Measurements from ENCODE around the gene LRRC1. TPM values are rescaled to one million over a fixed set of nuclear protein-coding genes. Genes with fewer than 3 reads are reported as not detected.

The LRRC1 gene
- total and polyA plus RNA-seq, 4 donors = 0.36 to 6.4 (median 0.94) TPM

DNA sequence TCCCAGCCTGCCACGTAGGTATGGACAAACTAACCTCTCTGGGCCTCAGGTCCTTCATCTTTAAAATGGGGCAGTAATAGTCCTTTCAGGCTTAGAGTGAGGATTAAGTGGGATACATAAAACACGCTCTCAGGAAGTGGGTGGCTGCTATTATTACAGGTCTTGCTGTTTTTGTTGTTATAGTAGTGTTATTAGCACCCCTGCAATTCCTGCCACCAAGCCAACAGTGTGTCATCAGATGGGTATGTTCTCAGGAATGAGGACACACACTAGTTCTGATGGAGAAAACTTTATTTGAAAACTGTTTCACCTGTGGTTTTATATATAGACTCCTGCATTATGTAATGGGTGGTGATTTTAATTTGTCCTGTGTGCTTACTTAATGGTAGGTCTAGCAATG is 131.7 kb downstream of the LRRC1 start:
- WGBS = 94% methylated on average over 2 of the region's 2 CpGs
- TF ChIP-seq HNF4G (IDR thresholded peaks at IDR 0.05) = no peak
- TF ChIP-seq YY1 (IDR thresholded peaks at IDR 0.05) = no peak
- no peak for TF ChIP-seq FOXA2 (IDR thresholded peaks at IDR 0.05)
- no peak for TF ChIP-seq EGR1 (IDR thresholded peaks at IDR 0.05; ENCODE audit: low read depth in 2 of 2)
- TF ChIP-seq, protein P1, sequence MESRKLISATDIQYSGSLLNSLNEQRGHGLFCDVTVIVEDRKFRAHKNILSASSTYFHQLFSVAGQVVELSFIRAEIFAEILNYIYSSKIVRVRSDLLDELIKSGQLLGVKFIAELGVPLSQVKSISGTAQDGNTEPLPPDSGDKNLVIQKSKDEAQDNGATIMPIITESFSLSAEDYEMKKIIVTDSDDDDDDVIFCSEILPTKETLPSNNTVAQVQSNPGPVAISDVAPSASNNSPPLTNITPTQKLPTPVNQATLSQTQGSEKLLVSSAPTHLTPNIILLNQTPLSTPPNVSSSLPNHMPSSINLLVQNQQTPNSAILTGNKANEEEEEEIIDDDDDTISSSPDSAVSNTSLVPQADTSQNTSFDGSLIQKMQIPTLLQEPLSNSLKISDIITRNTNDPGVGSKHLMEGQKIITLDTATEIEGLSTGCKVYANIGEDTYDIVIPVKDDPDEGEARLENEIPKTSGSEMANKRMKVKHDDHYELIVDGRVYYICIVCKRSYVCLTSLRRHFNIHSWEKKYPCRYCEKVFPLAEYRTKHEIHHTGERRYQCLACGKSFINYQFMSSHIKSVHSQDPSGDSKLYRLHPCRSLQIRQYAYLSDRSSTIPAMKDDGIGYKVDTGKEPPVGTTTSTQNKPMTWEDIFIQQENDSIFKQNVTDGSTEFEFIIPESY (IDR thresholded peaks at IDR 0.05) = no peak
- TF ChIP-seq ATF3 (IDR thresholded peaks at IDR 0.05) = no peak
- TF ChIP-seq JUND (IDR thresholded peaks at IDR 0.05) = no peak
- no peak for TF ChIP-seq RAD21 (IDR thresholded peaks at IDR 0.05)
- TF ChIP-seq RXRA (IDR thresholded peaks at IDR 0.05) = no peak
- TF ChIP-seq SP1 (IDR thresholded peaks at IDR 0.05) = no peak
- TF ChIP-seq NR2F2 (IDR thresholded peaks at IDR 0.05) = no peak
- TF ChIP-seq, protein P2, sequence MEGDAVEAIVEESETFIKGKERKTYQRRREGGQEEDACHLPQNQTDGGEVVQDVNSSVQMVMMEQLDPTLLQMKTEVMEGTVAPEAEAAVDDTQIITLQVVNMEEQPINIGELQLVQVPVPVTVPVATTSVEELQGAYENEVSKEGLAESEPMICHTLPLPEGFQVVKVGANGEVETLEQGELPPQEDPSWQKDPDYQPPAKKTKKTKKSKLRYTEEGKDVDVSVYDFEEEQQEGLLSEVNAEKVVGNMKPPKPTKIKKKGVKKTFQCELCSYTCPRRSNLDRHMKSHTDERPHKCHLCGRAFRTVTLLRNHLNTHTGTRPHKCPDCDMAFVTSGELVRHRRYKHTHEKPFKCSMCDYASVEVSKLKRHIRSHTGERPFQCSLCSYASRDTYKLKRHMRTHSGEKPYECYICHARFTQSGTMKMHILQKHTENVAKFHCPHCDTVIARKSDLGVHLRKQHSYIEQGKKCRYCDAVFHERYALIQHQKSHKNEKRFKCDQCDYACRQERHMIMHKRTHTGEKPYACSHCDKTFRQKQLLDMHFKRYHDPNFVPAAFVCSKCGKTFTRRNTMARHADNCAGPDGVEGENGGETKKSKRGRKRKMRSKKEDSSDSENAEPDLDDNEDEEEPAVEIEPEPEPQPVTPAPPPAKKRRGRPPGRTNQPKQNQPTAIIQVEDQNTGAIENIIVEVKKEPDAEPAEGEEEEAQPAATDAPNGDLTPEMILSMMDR (IDR thresholded peaks at IDR 0.05; ENCODE audit: low read depth, low read length, missing input control) = no peak
- TF ChIP-seq GABPA (IDR thresholded peaks at IDR 0.05 in 1 of 2, conservative IDR thresholded peaks at IDR 0.05 in 1 of 2) = no peak
- H3K9ac ChIP-seq (ENCODE audit: low read depth in 1 of 2, low read length in 2 of 2) = no peak overlapping the region

GRCh38 chr6:53928641-53929040 is 133.8 kb downstream of the LRRC1 start:
- DNase-seq (ENCODE audit: low spot score) = no peak
- Histone ChIP-seq H3K4me1 (ENCODE audit: control insufficient read depth in 4 of 4, insufficient read depth in 4 of 4, low read length in 3 of 4) (no peaks in the 10 kb centered on the region), H3K9ac (ENCODE audit: low read depth in 1 of 2, low read length in 2 of 2) (no peak overlapping the region), H3K27ac (ENCODE audit: low read depth in 1 of 2, low read length in 2 of 2) (no peak overlapping the region), H3K4me3 (ENCODE audit: low read depth in 1 of 3, low read length in 3 of 3) (no peak overlapping the region), H3K36me3 (ENCODE audit: control insufficient read depth in 4 of 4, insufficient read depth in 3 of 4, low read depth in 1 of 4, low read length in 3 of 4) (no peaks in the 10 kb centered on the region), H3K9me3 (ENCODE audit: control insufficient read depth in 4 of 4, low read length in 3 of 4) (no peaks in the 10 kb centered on the region), H3K27me3 (ENCODE audit: control insufficient read depth in 4 of 4, insufficient read depth in 4 of 4, low read length in 3 of 4) (no peaks in the 10 kb centered on the region)
- WGBS = 52% methylated on average over 1 of the region's 1 CpG
- TF ChIP-seq RXRA (IDR thresholded peaks at IDR 0.05) = no peak
- no peak for TF ChIP-seq REST (IDR thresholded peaks at IDR 0.05)
- no peak for TF ChIP-seq SP1 (IDR thresholded peaks at IDR 0.05)
- TF ChIP-seq RAD21 (IDR thresholded peaks at IDR 0.05) = no peak
- TF ChIP-seq JUND (IDR thresholded peaks at IDR 0.05) = no peak
- TF ChIP-seq HNF4G (IDR thresholded peaks at IDR 0.05) = no peak
- no peak for TF ChIP-seq YY1 (IDR thresholded peaks at IDR 0.05)
- no peak for TF ChIP-seq ATF3 (IDR thresholded peaks at IDR 0.05)
- no peak for TF ChIP-seq EGR1 (IDR thresholded peaks at IDR 0.05; ENCODE audit: low read depth in 2 of 2)
- no peak for TF ChIP-seq TAF1 (conservative IDR thresholded peaks at IDR 0.05)
- TF ChIP-seq FOXA2 (IDR thresholded peaks at IDR 0.05) = no peak
- TF ChIP-seq NR2F2 (IDR thresholded peaks at IDR 0.05) = no peak
- TF ChIP-seq HNF4A (conservative IDR thresholded peaks at IDR 0.05) = no peak
- no peak for TF ChIP-seq MAX (IDR thresholded peaks at IDR 0.05)
- no peak for TF ChIP-seq FOXA1 (IDR thresholded peaks at IDR 0.05)
- TF ChIP-seq, protein P1 (IDR thresholded peaks at IDR 0.05) = no peak
- TF ChIP-seq GABPA (IDR thresholded peaks at IDR 0.05 in 1 of 2, conservative IDR thresholded peaks at IDR 0.05 in 1 of 2) = no peak

More for the DNA sequence above, 131.7 kb downstream of the LRRC1 start:
- Histone ChIP-seq H3K27me3 (ENCODE audit: control insufficient read depth in 4 of 4, insufficient read depth in 4 of 4, low read length in 3 of 4) (no peaks in the 10 kb centered on the region), H3K4me3 (ENCODE audit: low read depth in 1 of 3, low read length in 3 of 3) (no peak overlapping the region), H3K4me1 (ENCODE audit: control insufficient read depth in 4 of 4, insufficient read depth in 4 of 4, low read length in 3 of 4) (no peaks in the 10 kb centered on the region), H3K27ac (ENCODE audit: low read depth in 1 of 2, low read length in 2 of 2) (no peak overlapping the region), H3K9me3 (ENCODE audit: control insufficient read depth in 4 of 4, low read length in 3 of 4) (no peaks in the 10 kb centered on the region), H3K36me3 (ENCODE audit: control insufficient read depth in 4 of 4, insufficient read depth in 3 of 4, low read depth in 1 of 4, low read length in 3 of 4) (no peaks in the 10 kb centered on the region)
- no peak for DNase-seq (ENCODE audit: low spot score)

All from liver (tissue), 9 donors.